Lung (tissue), 12 donors: ENCODE results near the gene CRY2. TPM values are rescaled to one million over a fixed set of nuclear protein-coding genes. Genes with fewer than 3 reads are reported as not detected.

Experiments used
- ATAC-seq: fragments of 200-7000 bp; cut with Tn5 transposase; one replicate; pipeline ENCODE4 v1.9.1; 2020; ENCODE audit warnings: moderate number of reproducible peaks; ENCODE audit not compliant: insufficient read depth, low FRiP score
- DNase-seq, 3 donors: peaks; one replicate each; pipeline ENCODE4 v3.0.0-alpha.2; 2013 to 2017
- H3K27ac ChIP-seq, 2 donors: one replicate each; pipeline ENCODE4 v1.5.1; 2013; ENCODE audit warnings: mild to moderate bottlenecking in 2 of 2, moderate library complexity in 2 of 2, control low read depth in 1 of 2, inconsistent platforms in 1 of 2, low read depth in 1 of 2, low read length in 1 of 2
- H3K27me3 ChIP-seq, 3 donors: one replicate each; pipeline ENCODE4 v1.5.1; 2013; ENCODE audit warnings: low read length in 2 of 3; ENCODE audit not compliant: control insufficient read depth in 3 of 3, insufficient read depth in 3 of 3
- H3K36me3 ChIP-seq, 4 donors: one replicate each; pipeline ENCODE4 v1.5.1; 2013; ENCODE audit warnings: low read length in 4 of 4, mild to moderate bottlenecking in 1 of 4, moderate library complexity in 1 of 4; ENCODE audit not compliant: control insufficient read depth in 4 of 4, insufficient read depth in 4 of 4
- H3K4me1 ChIP-seq, 5 donors: one replicate each; pipeline ENCODE4 v1.5.1; 2013; ENCODE audit warnings: low read length in 5 of 5, mild to moderate bottlenecking in 2 of 5, moderate library complexity in 1 of 5; ENCODE audit not compliant: control insufficient read depth in 5 of 5, insufficient read depth in 5 of 5
- H3K4me3 ChIP-seq: one replicate; pipeline ENCODE4 v1.5.1; 2013; ENCODE audit warnings: mild to moderate bottlenecking, control low read depth, moderate library complexity
- H3K9ac ChIP-seq, 2 donors: one replicate each; pipeline ENCODE4 v1.5.1; 2013; ENCODE audit warnings: low read length in 2 of 2, control low read depth in 1 of 2; ENCODE audit not compliant: insufficient read depth in 1 of 2
- H3K9me3 ChIP-seq, 4 donors: one replicate each; pipeline ENCODE4 v1.5.1; 2013; ENCODE audit warnings: low read length in 3 of 4, mild to moderate bottlenecking in 1 of 4, moderate library complexity in 1 of 4; ENCODE audit not compliant: control insufficient read depth in 4 of 4, insufficient read depth in 3 of 4
- CTCF ChIP-seq: IDR thresholded peaks from 2 replicates; pipeline ENCODE4 v1.5.1; 2012; ENCODE audit warnings: mild to moderate bottlenecking; ENCODE audit errors: control extremely low read depth, extremely low read depth
- WGBS, 2 donors: extraction: QIAGEN DNeasy Blood & Tissue Kit; methylation state at CpG; one replicate each; pipeline ENCODE4 v1.1.7; 2013; 5-methylcytosine and 5-hydroxymethylcytosine counted together
- polyA plus RNA-seq, 2 donors: library from polyadenylated mRNA; stranded (reverse); fragments of 200-250 nt; gene quantifications; one replicate each; pipeline ENCODE4 v1.2.1, GENCODE V29; 2013
- total RNA-seq, 2 donors: library from RNA; depleted of rRNA in 1 of 2; stranded (reverse); fragments of >200 nt in 1 of 2; gene quantifications; one replicate each; pipeline ENCODE4 v1.2.1, GENCODE V29; 2014 to 2021
- donor health status: control.
- donor health status: control.
- donor health status: Bipolar disorder and iron deficiency.
- donor health status: healthy.
- donor health status: DM: yes; HTN: yes; CAD: no.

The CRY2 gene
- total and polyA plus RNA-seq, 4 donors = 16.2 to 55.0 (median 34.2) TPM

DNA sequence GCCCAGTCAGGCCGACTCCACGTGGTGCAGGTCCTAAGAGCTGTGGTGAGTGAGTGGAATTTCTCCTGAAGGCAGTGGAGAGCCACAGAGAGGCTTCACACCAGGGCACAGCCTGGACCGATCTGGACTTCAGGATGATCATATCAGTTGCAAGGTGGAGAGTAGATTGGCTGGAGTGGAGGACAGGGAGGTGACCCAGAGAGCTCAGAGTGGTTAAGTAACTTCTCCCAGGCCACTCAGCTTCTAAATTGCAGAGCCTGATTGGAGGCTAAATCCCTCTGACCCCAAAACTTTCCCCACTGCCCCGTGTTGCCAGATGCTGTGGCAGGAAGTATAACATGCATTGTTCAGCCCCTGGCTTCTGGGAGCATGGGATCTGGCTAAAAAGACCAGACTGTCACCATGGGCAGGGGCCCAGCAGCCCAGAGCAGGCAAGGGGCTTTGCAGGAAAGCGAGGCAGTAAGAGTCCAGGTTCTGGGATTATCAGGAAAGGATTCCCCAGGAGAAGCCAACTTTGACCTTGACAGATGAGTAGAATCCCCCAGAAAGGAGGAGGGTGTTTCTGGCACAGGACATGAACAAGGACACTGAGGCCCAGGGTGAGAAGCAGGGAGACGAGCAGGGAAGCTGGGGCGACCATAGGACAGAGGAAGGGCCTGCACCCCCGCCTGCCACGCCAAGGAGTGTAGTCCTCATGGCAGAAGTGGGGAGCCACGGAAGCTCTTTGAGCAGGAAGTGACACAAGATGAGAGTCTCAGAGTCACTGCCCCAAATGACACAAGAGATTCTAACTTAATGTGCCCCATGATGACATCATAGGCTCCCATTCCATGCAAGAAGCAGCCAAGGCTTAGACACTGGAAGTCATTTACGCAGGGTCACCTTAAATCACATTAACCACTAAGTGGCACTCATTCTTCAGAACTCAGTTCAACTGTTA is 37.5 kb upstream of the CRY2 start:
- no peak for TF ChIP-seq CTCF
- Histone ChIP-seq H3K27ac (no peak overlapping the region), H3K4me1 (peaks cover 3 to 23% (median 14%) of the 10 kb centered on the region in 5 donors), H3K4me3 (no peak overlapping the region), H3K36me3 (peaks cover 0 to 40% (median 3%) of the 10 kb centered on the region in 4 donors), H3K9me3 (no peaks in the 10 kb centered on the region), H3K27me3 (no peaks in the 10 kb centered on the region), H3K9ac (no peak overlapping the region)
- 70 to 73% methylated on average over 11 of the region's 11 CpGs for WGBS, 2 donors
- no peak for ATAC-seq
- DNase-seq = no peak

GRCh38 chr11:45810431-45811108 is 36.7 kb upstream of the CRY2 start:
- peaks cover 0 to 40% (median 3%) of the 10 kb centered on the region in 4 donors for H3K36me3 ChIP-seq
- H3K27ac ChIP-seq = no peak overlapping the region

DNA sequence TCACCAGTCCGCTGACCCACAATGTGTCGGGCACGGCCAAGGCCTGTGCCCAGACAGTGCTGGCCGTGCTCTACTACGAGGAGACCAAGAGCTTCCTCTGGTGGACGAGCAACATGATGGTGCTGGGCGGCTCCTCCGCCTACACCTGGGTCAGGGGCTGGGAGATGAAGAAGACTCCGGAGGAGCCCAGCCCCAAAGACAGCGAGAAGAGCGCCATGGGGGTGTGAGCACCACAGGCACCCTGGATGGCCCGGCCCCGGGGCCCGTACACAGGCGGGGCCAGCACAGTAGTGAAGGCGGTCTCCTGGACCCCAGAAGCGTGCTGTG is 36.2 kb upstream of the CRY2 start:
- DNase-seq (no peak), ATAC-seq (no peak)
- Histone ChIP-seq H3K4me3 (no peak overlapping the region), H3K27ac (no peak overlapping the region), H3K9me3 (no peaks in the 10 kb centered on the region), H3K9ac (no peak overlapping the region), H3K36me3 (peaks cover 0 to 40% (median 3%) of the 10 kb centered on the region in 4 donors), H3K4me1 (peaks cover 3 to 16% (median 13%) of the 10 kb centered on the region in 5 donors), H3K27me3 (no peaks in the 10 kb centered on the region)
- WGBS, 2 donors = 94 to 99% methylated on average over 17 of the region's 17 CpGs
- TF ChIP-seq CTCF = no peak

More at GRCh38 chr11:45810431-45811108, 36.7 kb upstream of the CRY2 start:
- H3K9ac ChIP-seq = no peak overlapping the region
- H3K4me1 ChIP-seq = peaks cover 3 to 21% (median 14%) of the 10 kb centered on the region in 5 donors
- no peaks in the 10 kb centered on the region for H3K9me3 ChIP-seq
- no peak overlapping the region for H3K4me3 ChIP-seq
- DNase-seq = no peak
- 94 to 95% methylated on average over 23 of the region's 23 CpGs for WGBS, 2 donors
- no peaks in the 10 kb centered on the region for H3K27me3 ChIP-seq
- no peak for TF ChIP-seq CTCF
- no peak for ATAC-seq
